GM12865 (cell line): ENCODE measurements around the gene OR6K2.

Experiments used
- DNase-seq: peaks from one replicate; pipeline ENCODE4 v3.0.0; 2010; ENCODE audit warnings: low read depth
- H3K4me3 ChIP-seq: 2 replicates; pipeline ENCODE4 v1.5.1; 2011; ENCODE audit warnings: mild to moderate bottlenecking, low read depth, low read length, control low read depth
- TF ChIP-seq, protein P1 (sequence below): IDR thresholded peaks from 2 replicates; pipeline ENCODE4 v1.5.1; 2011; ENCODE audit warnings: low read length, control low read depth, low read depth, inconsistent platforms; ENCODE audit not compliant: insufficient read depth; ENCODE audit errors: missing control alignments

Gene OR6K2

GRCh38 chr1:158666037-158666436 is 34.4 kb downstream of the OR6K2 start:
- no peak for DNase-seq
- TF ChIP-seq, protein P1, sequence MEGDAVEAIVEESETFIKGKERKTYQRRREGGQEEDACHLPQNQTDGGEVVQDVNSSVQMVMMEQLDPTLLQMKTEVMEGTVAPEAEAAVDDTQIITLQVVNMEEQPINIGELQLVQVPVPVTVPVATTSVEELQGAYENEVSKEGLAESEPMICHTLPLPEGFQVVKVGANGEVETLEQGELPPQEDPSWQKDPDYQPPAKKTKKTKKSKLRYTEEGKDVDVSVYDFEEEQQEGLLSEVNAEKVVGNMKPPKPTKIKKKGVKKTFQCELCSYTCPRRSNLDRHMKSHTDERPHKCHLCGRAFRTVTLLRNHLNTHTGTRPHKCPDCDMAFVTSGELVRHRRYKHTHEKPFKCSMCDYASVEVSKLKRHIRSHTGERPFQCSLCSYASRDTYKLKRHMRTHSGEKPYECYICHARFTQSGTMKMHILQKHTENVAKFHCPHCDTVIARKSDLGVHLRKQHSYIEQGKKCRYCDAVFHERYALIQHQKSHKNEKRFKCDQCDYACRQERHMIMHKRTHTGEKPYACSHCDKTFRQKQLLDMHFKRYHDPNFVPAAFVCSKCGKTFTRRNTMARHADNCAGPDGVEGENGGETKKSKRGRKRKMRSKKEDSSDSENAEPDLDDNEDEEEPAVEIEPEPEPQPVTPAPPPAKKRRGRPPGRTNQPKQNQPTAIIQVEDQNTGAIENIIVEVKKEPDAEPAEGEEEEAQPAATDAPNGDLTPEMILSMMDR: no peak
- H3K4me3 ChIP-seq: no peak overlapping the region

- no peak overlapping the region for H3K4me3 ChIP-seq
- TF ChIP-seq, protein P1: no peak
- DNase-seq: no peak
These were observed 45.9 kb downstream of the OR6K2 start for GRCh38 chr1:158654571-158654970.

DNA sequence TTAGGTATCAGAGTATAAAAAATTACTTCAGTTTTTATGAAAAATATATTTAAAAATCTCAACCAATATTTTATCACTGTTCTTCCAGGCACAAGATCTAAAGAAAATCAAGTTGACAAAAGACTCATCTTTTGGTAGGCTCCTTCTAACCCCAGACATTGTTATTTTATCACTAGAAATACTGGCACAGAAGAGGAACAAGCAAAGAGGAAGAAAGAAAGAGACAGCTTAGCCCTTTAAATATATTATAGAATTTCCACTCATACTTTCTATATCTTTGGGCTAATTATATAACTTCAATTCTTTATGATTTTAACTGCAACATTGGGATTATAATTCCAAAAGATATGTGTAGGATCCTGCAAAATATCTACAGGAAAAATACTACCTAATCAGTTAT is 46.4 kb downstream of the OR6K2 start:
- no peak overlapping the region for H3K4me3 ChIP-seq
- no peak for DNase-seq
- TF ChIP-seq, protein P1: no peak

DNA sequence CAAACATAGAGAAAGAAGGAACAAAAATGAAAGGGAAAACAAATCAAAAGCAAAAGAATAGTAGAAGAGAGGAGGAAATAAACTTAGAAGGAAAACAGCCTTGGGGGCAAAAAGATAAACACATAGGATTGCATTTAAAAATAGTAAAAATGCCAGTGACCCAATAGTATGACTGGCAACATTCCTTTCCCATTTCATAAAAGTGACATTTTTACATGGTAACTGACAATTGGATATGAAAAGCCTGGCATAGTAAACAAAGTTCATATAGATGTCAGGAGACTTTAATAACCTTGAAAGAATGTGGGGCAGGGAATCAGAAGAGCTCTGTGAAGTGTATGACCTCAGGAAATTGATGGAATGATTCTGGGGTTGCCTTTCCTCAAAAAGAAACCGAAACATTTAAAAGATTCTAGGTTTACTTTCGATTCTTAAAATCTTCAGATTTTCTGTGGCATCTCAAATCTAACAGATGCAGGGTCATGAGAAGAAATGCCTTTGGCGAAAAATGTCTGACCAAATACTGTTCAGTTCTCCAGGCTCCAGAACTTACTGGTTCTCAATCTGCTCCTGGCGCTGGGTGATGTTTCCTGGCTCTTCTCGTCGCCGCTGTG is 47.6 kb downstream of the OR6K2 start:
- no peak for DNase-seq
- TF ChIP-seq, protein P1: no peak
- H3K4me3 ChIP-seq: no peak overlapping the region
